Measurements from ENCODE around the gene SNX33.
"Not testable (repeated sequence)": the region's sequence is repeated elsewhere in the genome, so short reads cannot be mapped to it uniquely, and the experiment has no call there.

The SNX33 gene

DNA sequence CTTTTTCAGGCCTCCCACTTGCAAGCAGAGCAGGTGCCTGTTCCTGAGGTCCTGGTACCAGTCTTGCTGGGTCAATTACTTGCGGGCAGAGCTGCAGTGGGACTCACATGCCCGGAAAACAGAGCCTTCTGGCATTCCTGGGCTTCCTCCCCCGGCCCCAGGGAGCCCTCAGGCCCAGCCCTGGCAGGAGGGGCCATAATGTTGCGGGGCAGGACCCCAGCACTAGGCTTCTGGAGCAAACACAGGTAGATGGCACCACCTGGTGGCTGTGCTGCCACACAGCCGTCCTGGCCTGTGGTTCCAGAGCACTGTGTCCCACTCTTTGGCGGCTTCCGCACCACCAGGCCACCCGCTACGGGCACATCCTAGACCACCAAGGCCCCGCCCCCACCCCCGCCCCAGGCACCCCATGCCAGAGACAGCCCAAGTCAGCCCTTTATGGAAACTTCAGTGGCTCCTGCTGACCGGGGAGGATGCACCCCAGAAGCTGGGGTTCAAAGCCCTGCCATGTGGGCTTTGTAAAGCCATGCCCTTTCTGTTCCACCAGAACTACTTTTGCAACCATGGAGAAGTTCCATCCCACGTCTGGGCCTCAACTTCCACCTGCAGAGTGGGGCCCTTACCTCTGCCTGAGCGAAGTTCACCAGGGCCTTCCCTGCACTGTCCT is 36.1 kb downstream of the SNX33 start:
- DNase-seq (ENCODE audit: low spot score) = peak; percentile 42

DNA sequence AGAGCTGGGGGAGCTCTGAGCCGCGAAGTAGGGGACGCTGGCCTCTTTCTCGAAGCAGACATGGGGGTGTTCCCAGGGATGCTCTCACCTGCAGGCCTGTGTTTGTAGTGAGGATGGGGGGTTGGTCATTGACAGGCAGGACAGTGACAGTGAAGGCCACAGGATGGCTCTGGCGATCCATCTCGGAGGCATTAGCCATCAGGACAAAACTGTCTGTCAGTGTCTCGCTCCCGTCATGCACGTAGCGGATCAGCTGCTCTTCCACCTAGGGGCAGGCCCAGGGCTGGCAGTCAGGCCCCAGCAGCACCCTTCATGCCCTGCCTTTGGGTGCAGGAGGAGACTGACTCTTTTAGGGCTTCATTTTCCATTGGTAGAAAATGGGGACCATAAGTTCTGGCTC is 36.9 kb downstream of the SNX33 start:
- no peak for DNase-seq (ENCODE audit: low spot score)

DNA sequence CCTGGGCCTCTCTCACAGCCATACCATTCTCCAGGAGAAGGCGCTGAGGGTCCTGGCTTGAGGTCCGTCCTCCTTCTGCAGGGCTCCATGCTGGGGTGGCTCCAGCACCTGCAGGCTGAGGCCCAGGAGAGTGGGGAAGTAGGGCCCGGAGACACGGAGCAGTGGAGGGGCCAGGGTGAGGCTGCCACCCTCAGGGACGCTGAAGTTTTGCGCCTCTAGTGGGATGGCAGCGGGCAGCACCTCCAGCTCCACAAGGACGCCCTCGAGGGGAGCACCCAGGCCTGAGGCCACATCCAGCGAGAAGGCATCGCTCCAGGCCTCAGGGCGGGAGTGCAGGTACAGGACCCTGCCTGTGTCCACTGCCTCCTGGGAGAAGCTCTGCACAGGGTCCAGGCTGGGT is 37.5 kb downstream of the SNX33 start:
- DNase-seq (ENCODE audit: low spot score) = no peak

DNA sequence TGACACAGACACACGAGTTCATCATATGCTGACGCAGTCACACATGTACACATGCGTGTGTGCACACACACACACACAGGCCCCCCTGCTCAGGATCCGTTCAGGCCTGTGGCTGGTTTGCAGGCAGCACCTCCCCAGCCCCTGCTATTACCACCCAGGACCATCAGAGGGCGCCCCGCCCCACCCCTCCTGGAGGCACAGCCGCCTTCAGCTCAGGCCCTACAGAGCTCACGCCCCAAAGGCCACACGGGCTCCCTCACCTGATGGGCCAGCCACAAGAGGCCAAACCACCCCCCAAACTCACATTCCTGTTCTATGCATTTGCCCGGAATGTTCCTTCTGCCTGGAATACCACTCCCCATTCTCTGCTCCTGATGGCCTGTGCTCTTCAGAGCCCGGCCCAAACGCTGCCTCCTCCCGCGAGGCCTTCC is 38.5 kb downstream of the SNX33 start:
- DNase-seq (ENCODE audit: low spot score) = peak; percentile 65

DNA sequence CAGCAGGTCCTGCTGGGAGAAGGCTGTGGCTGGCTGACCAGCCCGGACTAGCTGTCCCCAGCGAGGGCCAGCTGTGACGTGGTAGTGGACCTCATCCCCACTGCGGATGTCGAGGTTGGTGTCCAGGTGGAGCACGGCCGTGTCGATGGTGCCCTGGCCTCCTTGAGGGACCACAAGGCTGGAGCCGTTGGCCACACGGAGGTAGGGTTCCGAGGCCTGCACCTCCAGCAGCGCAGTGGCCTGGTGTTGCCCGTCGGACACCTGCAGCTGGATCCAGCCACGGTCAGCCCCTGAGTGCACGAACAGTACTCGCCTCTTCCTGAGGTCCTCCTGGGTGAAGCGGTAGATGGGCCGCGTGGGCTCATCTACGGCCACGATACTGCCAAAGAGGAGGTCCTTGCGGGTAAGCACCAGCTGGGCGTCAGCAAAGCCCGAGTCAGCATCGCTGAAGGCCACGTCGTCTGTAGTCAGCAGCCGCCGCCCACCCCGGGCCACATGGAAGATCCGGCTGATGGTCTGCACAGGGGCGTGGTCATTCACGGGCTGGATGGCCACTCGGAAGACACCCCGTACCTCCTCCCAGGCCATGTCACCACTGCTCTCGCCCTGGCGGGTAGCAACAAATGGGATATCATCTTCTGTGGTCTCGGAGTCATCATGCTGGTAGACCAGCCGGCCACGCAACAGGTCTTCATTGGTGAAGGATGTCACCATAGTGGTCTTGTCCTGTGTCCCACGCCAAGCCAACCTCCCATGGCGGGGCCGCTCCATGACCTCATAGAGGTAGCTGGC is 40.0 kb downstream of the SNX33 start:
- no peak for DNase-seq (ENCODE audit: low spot score)

DNA sequence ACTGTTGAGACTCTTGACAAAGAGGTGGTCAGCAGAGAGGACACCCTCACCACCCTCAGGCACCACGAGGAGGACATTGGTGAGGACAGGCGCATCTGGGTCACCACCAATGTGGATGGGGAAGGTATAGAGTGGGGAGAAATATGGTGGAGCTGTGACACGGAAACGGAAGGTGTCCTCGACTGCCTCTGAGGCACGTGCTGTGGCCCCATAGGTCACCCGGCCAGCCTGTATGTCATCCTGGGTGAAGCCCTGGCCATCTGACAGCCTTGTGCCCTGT is 40.5 kb downstream of the SNX33 start:
- no peak for DNase-seq (ENCODE audit: low spot score)

DNA sequence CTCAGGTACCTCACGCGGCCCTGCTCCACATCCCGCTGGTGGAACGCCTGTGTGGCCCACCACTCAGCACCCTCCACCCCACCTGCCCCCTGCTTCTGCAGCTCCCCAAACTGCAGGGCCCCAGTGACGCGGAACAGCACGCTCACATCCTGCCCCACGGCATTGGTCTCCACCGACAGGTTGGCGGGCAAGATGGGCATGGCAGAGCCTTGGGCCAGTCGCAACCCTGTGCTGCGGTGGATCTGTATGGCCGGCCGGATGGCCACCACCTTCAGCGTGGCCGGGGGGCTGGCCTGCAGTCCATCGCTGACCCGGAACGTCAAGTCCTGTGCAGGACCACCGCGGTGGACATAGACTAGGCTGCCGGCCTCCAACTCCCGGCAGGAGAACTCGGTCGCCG is 41.1 kb downstream of the SNX33 start:
- no peak for DNase-seq (ENCODE audit: low spot score)

DNA sequence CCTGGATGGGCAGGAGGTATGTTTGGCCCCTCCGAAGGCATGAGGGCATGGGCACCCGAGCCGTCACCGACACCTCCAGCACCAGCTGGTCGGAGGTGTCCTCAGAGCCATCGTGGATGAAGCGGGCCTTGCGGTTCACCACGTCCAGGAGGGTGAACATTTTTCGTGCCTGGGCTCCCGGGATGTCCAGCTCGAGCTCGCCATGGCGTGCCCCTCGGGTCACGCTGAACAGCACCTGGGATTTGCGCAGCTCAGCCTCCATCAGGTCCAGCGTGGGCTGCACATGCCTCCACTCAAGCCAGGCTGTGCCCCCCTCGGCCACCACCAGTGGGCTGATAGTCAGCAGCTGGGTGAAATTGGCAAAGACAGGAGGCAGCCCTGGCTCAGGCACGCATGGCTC is 41.7 kb downstream of the SNX33 start:
- DNase-seq (ENCODE audit: low spot score) = not testable (repeated sequence)

DNA sequence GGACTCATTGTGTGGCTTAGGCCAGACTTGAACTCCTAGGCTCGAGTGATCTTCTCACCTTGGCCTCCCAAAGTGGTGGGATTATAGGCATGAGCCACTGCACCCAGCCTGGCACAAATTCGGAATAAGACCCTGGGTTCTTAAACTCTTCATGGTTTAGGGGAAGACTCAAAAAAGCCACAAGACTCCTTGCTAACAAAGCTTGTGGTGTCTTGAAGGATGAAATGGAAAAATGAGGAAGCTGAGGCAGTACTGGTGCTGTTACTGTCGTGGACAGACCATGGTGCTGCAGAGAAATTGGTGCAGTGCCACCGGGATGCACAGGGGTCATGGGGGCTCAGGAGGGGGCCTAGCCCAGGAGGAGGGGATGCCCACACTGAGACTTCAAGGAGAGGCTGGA is 44.6 kb downstream of the SNX33 start:
- DNase-seq (ENCODE audit: low spot score) = not testable (repeated sequence)

DNA sequence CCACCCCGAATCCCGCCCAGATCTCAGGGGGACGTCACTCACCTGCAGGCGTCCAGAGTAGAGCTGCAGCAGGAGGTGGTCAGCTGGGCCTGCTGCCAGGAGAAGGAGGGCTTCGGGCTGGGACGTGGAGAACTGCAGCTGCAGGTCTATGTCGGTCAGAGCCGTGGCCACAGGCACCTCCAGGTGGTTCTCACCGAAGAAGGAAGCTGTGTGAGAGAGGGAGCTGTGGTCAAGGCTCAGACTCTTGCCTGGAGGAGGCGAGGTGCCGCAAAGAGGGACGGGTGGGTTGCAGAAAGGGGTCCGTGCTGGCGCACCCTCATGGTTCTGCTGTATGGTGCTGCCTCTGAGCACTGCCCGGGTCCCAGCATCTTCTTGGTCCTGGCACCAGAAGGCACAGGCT is 45.3 kb downstream of the SNX33 start:
- not testable (repeated sequence) for DNase-seq (ENCODE audit: low spot score)

DNA sequence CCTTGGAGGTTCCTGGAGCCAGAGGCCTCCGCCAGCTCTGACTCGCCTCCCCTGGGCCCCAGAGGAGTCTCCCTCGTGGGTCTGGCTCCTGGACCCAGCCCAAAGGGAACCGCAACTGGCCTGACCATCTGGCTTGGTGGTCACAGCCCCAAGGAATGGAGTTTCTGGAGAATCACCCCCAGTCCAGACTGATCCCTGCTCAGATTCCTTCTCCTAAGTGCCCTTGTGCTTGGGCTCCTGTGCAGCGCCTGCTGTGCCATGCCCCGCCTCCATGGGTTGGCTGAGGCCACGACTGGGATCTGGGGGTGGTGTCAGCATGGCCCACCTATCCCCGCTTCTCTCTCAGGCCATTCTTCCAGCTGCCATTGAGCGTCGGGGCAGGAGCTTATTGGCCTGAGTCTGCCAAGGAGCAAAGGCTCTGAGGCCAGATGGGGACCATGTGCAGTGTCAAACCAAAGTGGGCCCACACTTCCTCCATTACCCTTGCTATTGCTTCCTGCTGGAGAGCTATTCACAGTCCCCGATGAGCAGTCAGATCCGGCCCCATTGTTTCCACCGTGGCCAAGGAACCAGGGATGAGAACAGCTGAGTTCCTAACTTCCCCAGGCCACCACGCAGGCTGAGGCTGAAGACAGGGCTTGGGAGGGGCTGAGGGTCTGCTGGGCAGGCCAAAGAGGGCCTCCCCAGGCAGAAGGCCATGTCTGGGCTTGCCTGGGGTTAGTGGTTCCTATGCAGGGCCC is 46.0 kb downstream of the SNX33 start:
- no peak for DNase-seq (ENCODE audit: low spot score)

DNA sequence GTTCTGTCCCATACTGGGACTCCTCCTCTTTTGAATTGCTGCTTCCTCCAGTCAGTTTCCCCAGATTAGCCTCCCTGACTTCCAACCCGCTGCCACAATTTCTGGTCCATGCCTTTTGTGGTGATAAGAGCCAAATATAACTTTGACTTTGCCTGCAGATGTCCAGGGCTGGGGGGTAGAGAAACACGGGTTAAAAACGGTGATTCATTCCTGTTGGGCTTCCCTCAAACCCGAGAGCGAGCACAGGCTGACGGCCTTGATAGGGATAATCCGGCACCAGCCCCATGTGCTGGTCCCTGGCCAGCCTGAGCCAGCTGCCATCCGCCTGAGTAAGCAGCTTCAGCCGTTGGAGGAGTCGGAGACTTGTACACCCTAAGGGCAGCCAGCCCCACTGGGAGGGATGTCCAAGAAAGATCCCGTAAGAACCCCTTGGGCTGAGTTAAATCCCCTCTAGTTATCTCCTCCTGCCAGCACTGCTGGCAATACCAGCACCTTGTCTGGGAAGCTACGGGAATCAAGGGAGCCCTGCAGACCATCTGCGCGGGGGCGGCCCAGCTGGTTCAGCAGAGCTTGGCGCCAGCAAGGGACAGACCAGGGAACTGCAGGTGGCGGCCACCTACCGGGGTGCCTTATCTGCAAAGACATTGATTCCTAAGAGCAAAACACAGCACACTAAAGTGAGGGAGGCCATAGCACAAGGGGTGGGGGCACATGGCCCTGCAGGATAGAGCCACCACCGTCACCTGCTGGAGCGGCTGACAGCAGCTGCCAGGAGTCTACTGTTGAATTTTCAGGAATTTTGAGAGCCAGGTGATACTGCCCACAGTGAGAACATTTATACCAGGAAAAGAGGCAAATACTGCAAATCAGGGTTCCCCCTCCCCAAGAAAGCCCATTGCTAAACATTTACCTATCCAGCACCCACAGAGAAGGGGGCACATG is 46.8 kb downstream of the SNX33 start:
- no peak for DNase-seq (ENCODE audit: low spot score)

DNA sequence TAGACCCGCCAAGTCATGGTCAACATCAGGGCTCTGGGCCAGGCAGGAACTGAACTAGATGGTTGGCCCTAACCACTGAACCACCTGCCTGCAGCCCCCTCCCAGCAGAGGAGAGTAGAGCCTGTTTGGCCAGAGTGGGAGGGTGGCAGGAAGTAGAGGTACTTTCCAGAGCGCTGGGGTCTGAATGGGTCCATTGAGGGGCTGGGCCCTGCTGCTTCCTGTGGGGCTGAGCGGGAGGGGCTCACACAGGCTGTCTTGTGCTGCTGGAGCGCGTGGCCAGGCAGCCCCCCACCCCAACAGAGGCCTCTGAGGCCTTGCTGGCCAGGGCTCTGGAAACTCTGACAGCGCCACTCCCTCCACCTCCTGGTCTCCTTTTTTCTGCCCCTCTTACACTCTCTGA is 47.5 kb downstream of the SNX33 start:
- no peak for DNase-seq (ENCODE audit: low spot score)

DNA sequence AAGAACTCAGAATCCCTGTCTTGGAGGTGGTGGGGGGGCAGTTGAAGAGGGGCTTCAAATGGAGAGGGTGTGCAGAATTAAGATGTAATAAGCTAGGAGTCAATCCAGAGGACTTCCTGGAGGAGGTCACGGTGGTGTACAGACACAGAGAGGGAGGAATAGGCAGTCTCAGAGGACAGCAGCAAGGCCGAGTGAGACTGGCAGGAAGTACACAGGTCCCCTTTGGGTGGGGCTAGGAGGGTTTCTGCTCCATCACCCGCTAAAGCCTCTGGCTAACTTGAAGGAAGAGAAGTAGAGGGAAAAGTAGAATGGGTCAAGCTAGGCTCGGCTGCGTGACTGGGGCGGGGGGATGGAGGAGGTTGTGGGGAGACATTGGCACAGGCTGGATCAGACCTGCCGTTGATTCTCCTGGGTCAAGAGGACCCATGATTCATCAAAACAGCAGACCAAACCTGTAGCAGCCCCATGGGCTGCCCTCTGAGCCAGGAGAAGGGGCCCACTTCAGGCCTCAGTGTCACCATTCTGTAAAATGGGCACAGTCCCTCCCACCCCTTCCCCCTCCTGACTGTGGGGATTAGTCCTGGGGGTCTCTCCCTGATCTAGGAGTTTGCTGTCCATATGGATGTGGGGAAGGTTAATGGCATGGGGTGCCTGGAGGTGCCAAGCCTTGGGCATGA is 48.1 kb downstream of the SNX33 start:
- no peak for DNase-seq (ENCODE audit: low spot score)

DNA sequence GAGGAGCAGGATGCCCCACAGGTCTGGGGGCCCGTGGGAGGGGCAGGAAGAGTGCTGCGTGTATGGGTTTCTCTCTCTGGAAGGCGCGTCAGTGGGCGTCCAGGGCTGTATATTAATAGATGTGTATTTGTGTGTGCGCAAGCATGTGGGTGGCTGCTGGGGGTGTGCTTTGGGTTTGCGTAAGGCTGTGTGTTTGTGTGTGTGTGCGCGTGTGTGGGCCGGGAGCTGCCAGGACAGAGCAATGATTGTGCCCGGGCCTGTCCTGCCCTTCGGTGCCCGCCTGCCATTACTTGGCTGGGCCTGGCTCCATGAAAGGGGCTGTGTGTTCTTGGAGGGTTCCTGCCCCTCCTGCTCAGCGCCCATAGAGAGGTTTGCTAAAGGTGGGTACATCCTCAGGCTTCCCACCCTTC is 48.6 kb downstream of the SNX33 start:
- DNase-seq (ENCODE audit: low spot score) = no peak

DNA sequence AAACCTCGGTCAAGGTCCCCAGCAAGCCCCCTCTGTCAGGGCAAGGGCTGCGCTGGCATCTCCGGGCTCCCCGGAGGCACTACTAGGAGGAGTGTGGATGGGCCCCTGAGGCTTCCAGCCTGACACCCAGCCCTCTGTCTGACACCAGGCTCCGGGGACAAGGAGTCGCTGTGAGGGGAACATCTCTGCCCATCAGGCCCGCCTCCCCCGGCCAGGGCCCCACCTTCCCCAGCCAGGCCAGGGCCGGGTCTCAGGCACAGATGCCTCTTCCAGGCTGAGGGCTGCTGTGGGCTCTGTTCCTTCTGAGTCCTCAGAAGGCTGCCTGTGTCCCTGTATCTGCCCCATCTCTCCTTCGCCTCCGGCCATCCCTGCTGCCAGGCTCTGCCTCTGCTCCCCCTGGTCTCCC is 49.1 kb downstream of the SNX33 start:
- DNase-seq (ENCODE audit: low spot score) = no peak

DNA sequence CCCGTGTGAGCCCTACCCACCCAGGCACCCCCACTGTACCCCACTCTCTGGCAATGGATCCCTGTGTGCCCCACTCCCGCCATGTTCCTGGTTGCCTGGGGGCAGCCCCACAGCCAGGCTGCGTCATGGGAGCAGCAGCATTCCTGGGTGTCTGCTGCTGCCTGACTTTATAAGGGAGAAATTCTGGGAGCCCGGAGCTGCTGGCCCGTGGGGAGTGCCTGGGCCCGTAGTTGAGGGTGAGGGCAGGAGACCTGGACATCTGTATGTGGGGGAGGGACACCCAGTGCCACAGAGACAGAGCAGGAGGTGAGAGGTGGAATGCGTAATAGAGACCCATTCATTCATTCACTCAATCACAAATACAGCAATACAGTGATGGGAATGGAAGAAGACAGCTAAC is 49.8 kb downstream of the SNX33 start:
- DNase-seq (ENCODE audit: low spot score) = no peak

DNA sequence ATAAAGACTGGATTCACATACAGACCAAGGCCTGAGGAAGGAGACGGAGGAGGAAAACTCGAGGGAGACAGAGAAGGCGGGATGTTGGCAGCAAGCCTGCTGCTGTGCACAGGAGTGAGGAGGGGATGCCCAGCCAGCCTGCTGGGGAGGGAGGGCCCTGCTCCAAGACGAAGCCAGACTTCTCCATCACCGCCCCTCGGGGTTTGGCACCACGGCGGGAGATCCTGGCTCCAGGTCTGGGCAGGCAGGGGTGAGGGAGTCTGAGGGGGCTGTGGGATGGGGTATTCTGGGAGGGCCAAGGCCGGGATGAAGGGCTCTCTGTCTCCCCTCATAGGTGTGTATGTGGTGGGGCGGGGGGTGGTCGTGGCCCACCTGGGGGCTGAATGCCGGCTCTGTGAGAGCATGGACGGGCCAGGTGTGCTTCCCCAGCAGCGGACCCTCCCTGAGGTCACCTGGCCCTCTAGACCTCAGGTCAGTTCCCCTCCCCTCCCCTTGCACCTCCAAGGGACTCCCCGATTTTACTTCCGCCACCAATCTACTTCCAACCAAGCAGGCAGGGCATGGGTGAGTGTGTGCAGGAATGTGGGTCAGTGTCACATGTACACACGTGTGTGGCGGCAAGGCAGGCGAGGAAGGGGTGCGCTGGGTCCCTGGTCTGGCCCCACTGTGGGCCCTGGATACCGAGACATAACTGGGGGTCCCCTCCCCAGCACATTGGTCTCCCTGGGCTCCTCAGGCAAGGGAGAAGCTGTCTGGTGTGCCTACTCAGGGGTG is 50.4 kb downstream of the SNX33 start:
- DNase-seq (ENCODE audit: low spot score) = not testable (repeated sequence)

DNA sequence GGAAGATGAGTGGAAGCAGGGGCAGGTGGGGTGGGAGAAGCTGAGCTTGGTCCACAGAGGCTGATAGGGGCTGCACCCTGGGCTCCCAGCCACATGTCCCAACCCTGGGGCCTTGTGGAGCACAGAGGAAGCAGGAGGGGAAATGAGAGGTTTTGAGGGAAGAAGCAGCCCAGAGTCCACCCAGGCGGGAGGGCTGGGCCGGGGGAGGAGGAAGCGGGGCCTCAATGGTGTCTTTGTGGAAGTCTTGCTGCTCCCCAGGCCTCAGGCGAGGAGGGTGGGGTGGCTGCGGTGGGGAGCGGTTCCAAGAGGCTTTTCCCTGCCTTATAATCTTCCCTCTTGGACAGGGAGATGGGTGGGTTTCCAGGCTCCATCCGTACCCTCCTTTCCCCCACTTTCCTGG is 51.8 kb downstream of the SNX33 start:
- not testable (repeated sequence) for DNase-seq (ENCODE audit: low spot score)

DNA sequence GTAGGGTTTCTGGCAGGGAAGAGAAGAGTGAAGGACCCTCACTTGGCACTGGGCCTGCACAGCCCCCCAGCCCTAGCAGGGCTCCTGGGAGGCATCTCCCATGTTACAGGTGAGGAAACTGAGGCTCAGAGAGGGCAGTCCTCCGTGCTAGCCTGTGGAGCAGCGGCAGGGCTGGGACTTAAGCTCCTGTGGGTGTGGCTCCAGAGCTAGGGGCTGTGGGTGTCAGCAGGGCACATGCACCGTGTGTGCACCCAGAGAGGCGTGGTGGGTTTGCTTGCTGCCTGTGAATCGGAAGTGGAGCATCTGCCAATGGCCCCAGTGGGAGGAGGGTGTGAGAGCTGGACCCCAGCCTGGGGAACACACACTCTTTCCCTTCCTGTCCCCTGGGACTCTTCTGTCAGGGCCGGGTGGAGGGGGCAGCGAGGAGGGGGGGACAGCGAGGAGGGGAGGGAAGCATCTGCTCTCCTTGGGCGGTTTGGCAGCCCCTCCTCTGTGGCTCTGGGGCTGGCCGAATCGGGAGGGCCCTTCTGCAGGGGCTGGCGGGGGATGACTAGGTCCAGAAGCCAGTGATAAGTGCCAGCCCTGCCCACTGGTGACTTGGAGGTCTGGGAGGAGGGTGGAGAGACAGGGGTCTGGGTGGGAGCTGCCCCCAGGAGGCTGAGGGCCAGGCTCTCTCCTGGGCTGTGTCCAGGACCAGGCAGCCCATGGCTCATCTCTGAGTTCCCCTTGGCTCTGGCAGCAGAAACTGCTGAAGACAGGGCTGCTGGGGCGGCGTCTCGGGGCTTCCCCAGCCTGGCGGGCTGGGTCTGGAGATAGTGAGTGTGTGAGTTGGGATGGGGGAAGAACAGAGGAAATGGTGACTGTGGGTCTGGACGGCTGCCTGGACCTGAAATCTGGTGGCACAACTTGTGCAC is 52.5 kb downstream of the SNX33 start:
- not testable (repeated sequence) for DNase-seq (ENCODE audit: low spot score)
